CD14-positive monocyte (primary cell): ENCODE data around the gene RCAN2. TPM values are rescaled to one million over a fixed set of nuclear protein-coding genes. Genes with fewer than 3 reads are reported as not detected.

Experiments
- DNase-seq, 3 donors: peaks; one replicate each; pipeline ENCODE4 v3.0.0-alpha.2; 2011 to 2022
- H2AFZ ChIP-seq: 2 replicates; pipeline ENCODE4 v1.6.0; 2012; ENCODE audit warnings: mild to moderate bottlenecking, low read depth, low read length, inconsistent platforms; ENCODE audit not compliant: insufficient read depth, poor library complexity, severe bottlenecking
- H3K27ac ChIP-seq, 2 donors: 1 replicate in 1 of 2; 2 replicates in 1 of 2; pipeline ENCODE4 v1.5.1; 2012 to 2013; ENCODE audit warnings: low read length in 2 of 2, control low read depth in 1 of 2, inconsistent platforms in 1 of 2, low read depth in 1 of 2, mild to moderate bottlenecking in 1 of 2
- H3K27me3 ChIP-seq, 2 donors: one replicate each; pipeline versions ENCODE4 v1.6.0 to v1.6.1; 2011 to 2013; ENCODE audit warnings: low read length in 2 of 2; ENCODE audit not compliant: control insufficient read depth in 2 of 2, insufficient read depth in 2 of 2
- H3K36me3 ChIP-seq, 2 donors: replicated peaks in 1 of 2; 1 replicate in 1 of 2; 2 replicates in 1 of 2; pipeline versions ENCODE4 v1.5.1 to v1.6.1; 2012 to 2013; ENCODE audit warnings: low read length in 2 of 2, control low read depth in 1 of 2, inconsistent platforms in 1 of 2, mild to moderate bottlenecking in 1 of 2; ENCODE audit not compliant: insufficient read depth in 2 of 2, control insufficient read depth in 1 of 2
- H3K4me1 ChIP-seq, 2 donors: 1 replicate in 1 of 2; 2 replicates in 1 of 2; pipeline versions ENCODE4 v1.5.1 to v1.6.1; 2012 to 2013; ENCODE audit warnings: low read length in 2 of 2, control low read depth in 1 of 2, inconsistent platforms in 1 of 2, mild to moderate bottlenecking in 1 of 2, moderate library complexity in 1 of 2; ENCODE audit not compliant: insufficient read depth in 2 of 2, control insufficient read depth in 1 of 2
- H3K4me2 ChIP-seq: replicated peaks from 2 replicates; pipeline ENCODE3; 2012; ENCODE audit warnings: low read length, moderate library complexity, mild to moderate bottlenecking; ENCODE audit not compliant: poor library complexity, severe bottlenecking; ENCODE audit errors: extremely low read depth
- H3K4me3 ChIP-seq, 3 experiments: fragments of 200-600 bp in 1 of 3; sonication (generic) in 1 of 3; replicated peaks in 1 of 3; 1 replicate in 2 of 3; 2 replicates in 1 of 3; pipeline ENCODE4 v1.5.1; 2011 to 2013; ENCODE audit warnings: low read length in 3 of 3, mild to moderate bottlenecking in 3 of 3, control low read depth in 2 of 3, low read depth in 2 of 3, inconsistent platforms in 1 of 3, moderate library complexity in 1 of 3
- H3K79me2 ChIP-seq: 2 replicates; pipeline ENCODE4 v1.6.0; 2012; ENCODE audit warnings: mild to moderate bottlenecking, control low read depth, inconsistent platforms, low read length, moderate library complexity; ENCODE audit not compliant: insufficient read depth
- H3K9ac ChIP-seq: 2 replicates; pipeline ENCODE4 v1.6.0; 2017; ENCODE audit warnings: low read length, mild to moderate bottlenecking; ENCODE audit not compliant: insufficient read depth, poor library complexity, severe bottlenecking
- H3K9me3 ChIP-seq, 2 donors: replicated peaks in 1 of 2; 1 replicate in 1 of 2; 2 replicates in 1 of 2; pipeline versions ENCODE4 v1.5.1 to v1.6.1; 2012 to 2013; ENCODE audit warnings: low read length in 2 of 2, control low read depth in 1 of 2; ENCODE audit not compliant: control insufficient read depth in 1 of 2, insufficient read depth in 1 of 2
- H4K20me1 ChIP-seq: 2 replicates; pipeline ENCODE4 v1.6.0; 2012; ENCODE audit warnings: mild to moderate bottlenecking, low read length, control low read depth, moderate library complexity; ENCODE audit not compliant: insufficient read depth
- H3K27ac Mint-ChIP-seq, 7 donors: one replicate each; pipeline ENCODE4 v1.8.0; 2020; ENCODE audit warnings: mild to moderate bottlenecking in 7 of 7, mixed read lengths in 7 of 7, moderate library complexity in 6 of 7, inconsistent platforms in 2 of 7
- H3K27me3 Mint-ChIP-seq, 3 donors: one replicate each; pipeline ENCODE4 v1.8.0; 2021 to 2022; ENCODE audit warnings: low read depth in 3 of 3, mild to moderate bottlenecking in 3 of 3, mixed read lengths in 3 of 3, moderate library complexity in 3 of 3, inconsistent platforms in 1 of 3
- H3K36me3 Mint-ChIP-seq, 2 donors: one replicate each; pipeline ENCODE4 v1.8.0; 2020; ENCODE audit warnings: mixed read lengths in 2 of 2, inconsistent platforms in 1 of 2, mild to moderate bottlenecking in 1 of 2
- H3K4me1 Mint-ChIP-seq: one replicate; pipeline ENCODE4 v1.8.0; 2020; ENCODE audit warnings: mild to moderate bottlenecking, mixed read lengths
- H3K4me3 Mint-ChIP-seq, 2 donors: one replicate each; pipeline ENCODE4 v1.8.0; 2020; ENCODE audit warnings: mild to moderate bottlenecking in 2 of 2, mixed read lengths in 2 of 2, moderate library complexity in 1 of 2
- H3K9me3 Mint-ChIP-seq, 7 donors: one replicate each; pipeline ENCODE4 v1.8.0; 2020 to 2022; ENCODE audit warnings: mixed read lengths in 7 of 7, mild to moderate bottlenecking in 6 of 7, moderate library complexity in 6 of 7, inconsistent platforms in 2 of 7
- WGBS: methylation state at CpG from one replicate; pipeline ENCODE4 v1.1.5; 2013; ENCODE audit warnings: missing lambda C conversion rate; ENCODE audit not compliant: insufficient coverage; 5-methylcytosine and 5-hydroxymethylcytosine counted together
- intact Hi-C, 2 donors: fragments of 100-400 bp; cut with micrococcal nuclease; formaldehyde crosslinking; loops; one replicate each; pipeline versions ENCODE4 v1.15.0 to v1.15.1; 2023
- polyA plus RNA-seq, 3 donors: library from polyadenylated mRNA; depleted of rRNA in 1 of 3; unstranded in 2 of 3; stranded (reverse) in 1 of 3; fragments of 300-500 nt in 2 of 3; fragments of >200 nt in 1 of 3; fragmentation: Illumina TruSeq in 2 of 3; gene quantifications; 1 replicate in 2 of 3; 2 replicates in 1 of 3; pipeline ENCODE4 v1.2.3, GENCODE V29; 2012 to 2021
- TF ChIP-seq, protein P1 (sequence below): fragments of 200-600 bp; IDR thresholded peaks from one replicate; pipeline ENCODE4 v1.8.0; 2022; ENCODE audit warnings: antibody characterized with exemption, mild to moderate bottlenecking

The RCAN2 gene
- polyA plus RNA-seq, 3 donors = not detected

- intact Hi-C loops = no loop called here
- 100% methylated on average over 1 of the region's 2 CpGs for WGBS
- no peaks in the 10 kb centered on the region for H3K4me1 Mint-ChIP-seq
Measured at GRCh38 chr6:46274502-46274901, 216.7 kb downstream of the RCAN2 start.

GRCh38 chr6:46273911-46274310 lies 217.3 kb downstream of the RCAN2 start:
- Histone ChIP-seq H4K20me1 (no peaks in the 10 kb centered on the region), H2AFZ (no peak overlapping the region), H3K79me2 (no peaks in the 10 kb centered on the region), H3K4me3 (no peak overlapping the region), H3K9me3 (no peaks in the 10 kb centered on the region), H3K27ac (no peak overlapping the region), H3K4me2 (no peak overlapping the region), H3K4me1 (no peaks in the 10 kb centered on the region), H3K36me3 (no peaks in the 10 kb centered on the region), H3K9ac (no peak overlapping the region), H3K27me3 (no peaks in the 10 kb centered on the region)
- no peak overlapping the region for H3K4me3 Mint-ChIP-seq
- H3K36me3 Mint-ChIP-seq = no peaks in the 10 kb centered on the region
- no CpG with 5 or more reads among the region's 2 CpGs for WGBS
- H3K27me3 Mint-ChIP-seq = peaks cover 0 to 3% (median 0%) of the 10 kb centered on the region in 3 donors
- H3K27ac Mint-ChIP-seq = no peak overlapping the region
- no peak for DNase-seq
- TF ChIP-seq, protein P1, sequence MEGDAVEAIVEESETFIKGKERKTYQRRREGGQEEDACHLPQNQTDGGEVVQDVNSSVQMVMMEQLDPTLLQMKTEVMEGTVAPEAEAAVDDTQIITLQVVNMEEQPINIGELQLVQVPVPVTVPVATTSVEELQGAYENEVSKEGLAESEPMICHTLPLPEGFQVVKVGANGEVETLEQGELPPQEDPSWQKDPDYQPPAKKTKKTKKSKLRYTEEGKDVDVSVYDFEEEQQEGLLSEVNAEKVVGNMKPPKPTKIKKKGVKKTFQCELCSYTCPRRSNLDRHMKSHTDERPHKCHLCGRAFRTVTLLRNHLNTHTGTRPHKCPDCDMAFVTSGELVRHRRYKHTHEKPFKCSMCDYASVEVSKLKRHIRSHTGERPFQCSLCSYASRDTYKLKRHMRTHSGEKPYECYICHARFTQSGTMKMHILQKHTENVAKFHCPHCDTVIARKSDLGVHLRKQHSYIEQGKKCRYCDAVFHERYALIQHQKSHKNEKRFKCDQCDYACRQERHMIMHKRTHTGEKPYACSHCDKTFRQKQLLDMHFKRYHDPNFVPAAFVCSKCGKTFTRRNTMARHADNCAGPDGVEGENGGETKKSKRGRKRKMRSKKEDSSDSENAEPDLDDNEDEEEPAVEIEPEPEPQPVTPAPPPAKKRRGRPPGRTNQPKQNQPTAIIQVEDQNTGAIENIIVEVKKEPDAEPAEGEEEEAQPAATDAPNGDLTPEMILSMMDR = no peak
- peaks cover 0 to 2% (median 0%) of the 10 kb centered on the region in 7 donors for H3K9me3 Mint-ChIP-seq
- H3K4me1 Mint-ChIP-seq = no peaks in the 10 kb centered on the region
- intact Hi-C loops = no loop called here

More at GRCh38 chr6:46274502-46274901, 216.7 kb downstream of the RCAN2 start:
- H3K4me1 ChIP-seq = no peaks in the 10 kb centered on the region
- TF ChIP-seq, protein P1 = no peak
- Mint-ChIP-seq H3K4me3 (no peak overlapping the region), H3K27ac (no peak overlapping the region), H3K27me3 (peaks cover 0 to 3% (median 0%) of the 10 kb centered on the region in 3 donors), H3K36me3 (no peaks in the 10 kb centered on the region), H3K9me3 (peaks cover 0 to 2% (median 0%) of the 10 kb centered on the region in 7 donors)
- H2AFZ ChIP-seq = no peak overlapping the region
- no peak overlapping the region for H3K4me3 ChIP-seq
- no peak for DNase-seq
- no peak overlapping the region for H3K27ac ChIP-seq
- no peaks in the 10 kb centered on the region for H3K36me3 ChIP-seq
- no peaks in the 10 kb centered on the region for H3K27me3 ChIP-seq
- no peak overlapping the region for H3K9ac ChIP-seq
- H3K79me2 ChIP-seq = no peaks in the 10 kb centered on the region
- H4K20me1 ChIP-seq = no peaks in the 10 kb centered on the region
- no peaks in the 10 kb centered on the region for H3K9me3 ChIP-seq
- H3K4me2 ChIP-seq = no peak overlapping the region
